Esophagus muscularis mucosa (tissue), 4 donors: ENCODE data around the gene CPT1A. TPM values are rescaled to one million over a fixed set of nuclear protein-coding genes. Genes with fewer than 3 reads are reported as not detected.
A peak's percentile ranks its signal among the peaks of the same experiment; 100 is the strongest.

Source experiments
- DNase-seq: peaks from one replicate; pipeline ENCODE4 v3.0.0-alpha.2; 2017; ENCODE audit errors: extremely low spot score
- H3K27ac ChIP-seq, 4 donors: fragments of 200-600 bp; sonication (generic); replicated peaks in 1 of 4; 1 replicate in 3 of 4; 2 replicates in 1 of 4; pipeline ENCODE4 v1.5.1; 2016 to 2019; ENCODE audit warnings: mild to moderate bottlenecking in 1 of 4
- H3K27me3 ChIP-seq, 4 donors: fragments of 200-600 bp; sonication (generic); one replicate each; pipeline versions ENCODE4 v1.5.1 to v1.6.0; 2016 to 2019
- H3K36me3 ChIP-seq, 4 donors: fragments of 200-600 bp; sonication (generic); one replicate each; pipeline ENCODE4 v1.5.1; 2016 to 2019
- H3K4me1 ChIP-seq, 4 donors: fragments of 200-600 bp; sonication (generic); one replicate each; pipeline ENCODE4 v1.5.1; 2016 to 2019
- H3K4me3 ChIP-seq, 4 donors: fragments of 200-600 bp; sonication (generic); 1 replicate in 2 of 4; 2 replicates in 2 of 4; pipeline ENCODE4 v1.5.1; 2016 to 2019; ENCODE audit warnings: mild to moderate bottlenecking in 4 of 4, moderate library complexity in 1 of 4
- H3K9me3 ChIP-seq, 4 donors: fragments of 200-600 bp; sonication (generic); 1 replicate in 3 of 4; 2 replicates in 1 of 4; pipeline ENCODE4 v1.5.1; 2016 to 2019
- EP300 ChIP-seq: sonication (generic); formaldehyde crosslinking; IDR thresholded peaks from one replicate; pipeline ENCODE4 v1.6.1; 2017; ENCODE audit warnings: antibody characterized with exemption
- POLR2A ChIP-seq: fragments of 450-650 bp; IDR thresholded peaks from one replicate; pipeline ENCODE4 v1.6.1; 2017; ENCODE audit warnings: antibody characterized with exemption, moderate library complexity, mild to moderate bottlenecking, low read depth
- POLR2AphosphoS5 ChIP-seq, 2 donors: sonication (generic); formaldehyde crosslinking; IDR thresholded peaks; one replicate each; pipeline ENCODE4 v1.6.1; 2017; ENCODE audit warnings: antibody characterized with exemption in 2 of 2
- WGBS: methylation state at CpG from one replicate; pipeline ENCODE4 v1.1.5; 2018; 5-methylcytosine and 5-hydroxymethylcytosine counted together
- intact Hi-C: fragments of 100-400 bp; cut with DNase I; formaldehyde crosslinking; loops from one replicate; pipeline ENCODE4 v1.15.1; 2023
- total RNA-seq, 4 donors: library from RNA; depleted of rRNA; stranded (reverse); fragments of >200 nt; gene quantifications; one replicate each; pipeline versions ENCODE4 v1.1.0 to v1.2.1, GENCODE V29; 2016
- TF ChIP-seq, protein P1 (sequence below), 3 experiments: fragments of 200-600 bp in 2 of 3; fragments of 450-650 bp in 1 of 3; sonication (generic) in 2 of 3; IDR thresholded peaks; one replicate each; pipeline ENCODE4 v1.5.1; 2017 to 2019; ENCODE audit warnings: antibody characterized with exemption in 3 of 3, mild to moderate bottlenecking in 2 of 3, moderate library complexity in 1 of 3

CPT1A gene
- total RNA-seq, 4 donors from 2014 or later: 36.1 to 122 (median 77.5) TPM

DNA sequence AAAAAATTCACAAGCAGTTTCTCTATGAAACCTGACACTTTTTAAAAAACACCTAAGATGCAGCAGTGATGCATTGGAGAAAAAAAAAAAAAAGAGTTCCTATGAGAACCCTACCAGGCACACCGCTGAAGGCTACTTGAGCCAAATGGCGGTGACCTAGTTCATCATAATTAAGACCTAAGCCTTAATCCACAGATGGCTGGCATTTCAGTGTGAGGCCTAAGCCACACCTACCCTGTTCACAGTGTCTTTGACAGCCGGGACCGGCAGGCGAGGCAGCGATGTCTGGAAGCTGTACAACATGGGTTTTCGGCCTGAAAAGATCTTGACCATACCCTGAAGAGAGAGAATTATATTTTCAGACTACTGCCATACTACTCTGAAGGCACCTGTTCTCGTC is 38.0 kb downstream of the CPT1A start:
- H3K36me3 ChIP-seq: peaks cover 69 to 95% (median 87%) of the 10 kb centered on the region in 4 donors
- intact Hi-C loops: no loop called here
- no peak overlapping the region for H3K27ac ChIP-seq
- no peaks in the 10 kb centered on the region for H3K27me3 ChIP-seq
- no peak overlapping the region for H3K4me3 ChIP-seq
- no peak for DNase-seq
- 87% methylated on average over 8 of the region's 8 CpGs for WGBS
- peaks cover 9 to 13% (median 12%) of the 10 kb centered on the region in 4 donors for H3K4me1 ChIP-seq
- TF ChIP-seq EP300 (no peak), POLR2A (no peak), POLR2AphosphoS5 (IDR thresholded peaks at IDR 0.05) (no peak)
- TF ChIP-seq, protein P1, sequence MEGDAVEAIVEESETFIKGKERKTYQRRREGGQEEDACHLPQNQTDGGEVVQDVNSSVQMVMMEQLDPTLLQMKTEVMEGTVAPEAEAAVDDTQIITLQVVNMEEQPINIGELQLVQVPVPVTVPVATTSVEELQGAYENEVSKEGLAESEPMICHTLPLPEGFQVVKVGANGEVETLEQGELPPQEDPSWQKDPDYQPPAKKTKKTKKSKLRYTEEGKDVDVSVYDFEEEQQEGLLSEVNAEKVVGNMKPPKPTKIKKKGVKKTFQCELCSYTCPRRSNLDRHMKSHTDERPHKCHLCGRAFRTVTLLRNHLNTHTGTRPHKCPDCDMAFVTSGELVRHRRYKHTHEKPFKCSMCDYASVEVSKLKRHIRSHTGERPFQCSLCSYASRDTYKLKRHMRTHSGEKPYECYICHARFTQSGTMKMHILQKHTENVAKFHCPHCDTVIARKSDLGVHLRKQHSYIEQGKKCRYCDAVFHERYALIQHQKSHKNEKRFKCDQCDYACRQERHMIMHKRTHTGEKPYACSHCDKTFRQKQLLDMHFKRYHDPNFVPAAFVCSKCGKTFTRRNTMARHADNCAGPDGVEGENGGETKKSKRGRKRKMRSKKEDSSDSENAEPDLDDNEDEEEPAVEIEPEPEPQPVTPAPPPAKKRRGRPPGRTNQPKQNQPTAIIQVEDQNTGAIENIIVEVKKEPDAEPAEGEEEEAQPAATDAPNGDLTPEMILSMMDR (IDR thresholded peaks at IDR 0.05): no peak
- no peaks in the 10 kb centered on the region for H3K9me3 ChIP-seq

DNA sequence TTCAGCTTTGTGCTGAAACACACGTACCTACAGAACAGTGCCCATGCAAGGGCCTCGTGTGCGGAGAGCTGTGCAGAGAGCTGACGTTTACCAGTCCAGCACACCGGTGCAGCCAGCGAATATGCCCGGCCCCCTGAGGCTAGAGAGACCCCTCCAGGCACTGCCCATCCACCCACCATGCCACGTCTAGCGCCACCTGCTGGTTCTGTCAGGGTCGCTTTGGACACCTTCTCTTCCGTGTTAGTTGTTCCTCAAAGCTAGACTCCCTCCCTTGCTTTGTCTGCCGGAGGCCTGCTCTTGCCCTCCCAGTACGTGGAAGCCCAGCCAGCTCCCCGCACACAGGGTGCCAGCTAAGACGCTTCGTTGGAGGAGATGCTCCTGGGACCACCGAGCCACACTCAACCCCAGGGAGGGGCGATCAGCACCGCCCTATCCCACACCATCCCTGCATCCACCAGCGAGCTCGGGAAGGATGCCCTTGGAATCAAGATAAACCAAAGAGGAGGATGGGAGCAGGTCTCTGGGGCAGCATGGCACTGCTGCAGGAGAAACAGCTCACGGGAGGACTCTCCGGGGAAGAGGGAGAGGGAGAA is 43.4 kb downstream of the CPT1A start:
- 67% methylated on average over 23 of the region's 23 CpGs for WGBS
- H3K4me1 ChIP-seq: peaks cover 0 to 7% (median 2%) of the 10 kb centered on the region in 4 donors
- TF ChIP-seq EP300 (no peak), POLR2AphosphoS5 (IDR thresholded peaks at IDR 0.05) (no peak)
- TF ChIP-seq, protein P1 (IDR thresholded peaks at IDR 0.05): peak in 2 of 3 experiments; percentile 41 to 62
- intact Hi-C loops: no loop called here
- H3K4me3 ChIP-seq: no peak overlapping the region
- H3K27ac ChIP-seq: no peak overlapping the region
- peaks cover 91 to 100% (median 99%) of the 10 kb centered on the region in 4 donors for H3K36me3 ChIP-seq
- no peaks in the 10 kb centered on the region for H3K27me3 ChIP-seq
- no peak for DNase-seq
- H3K9me3 ChIP-seq: no peaks in the 10 kb centered on the region

DNA sequence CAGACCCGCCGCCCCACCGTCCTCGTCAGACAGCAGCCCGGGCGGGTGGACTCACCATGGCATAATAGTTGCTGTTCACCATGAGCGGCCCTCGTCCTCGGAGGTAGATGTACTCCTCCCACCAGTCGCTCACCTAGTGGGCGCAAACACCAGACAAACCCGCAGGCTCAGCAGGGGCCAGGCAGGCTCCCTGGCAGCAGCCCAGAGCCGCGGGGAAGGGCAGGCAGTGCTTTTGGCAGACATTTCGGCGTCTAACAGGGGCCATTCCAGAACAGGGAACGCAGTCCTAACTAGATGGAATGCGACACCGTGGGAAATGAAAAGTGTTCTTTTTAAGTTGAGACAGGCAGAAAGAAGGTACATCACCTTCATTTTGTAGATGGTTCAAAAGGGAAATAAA is 44.9 kb downstream of the CPT1A start:
- intact Hi-C loops: no loop called here
- H3K4me1 ChIP-seq: peaks cover 0 to 7% (median 2%) of the 10 kb centered on the region in 4 donors
- no peak for DNase-seq
- 57% methylated on average over 5 of the region's 19 CpGs for WGBS
- TF ChIP-seq POLR2AphosphoS5 (IDR thresholded peaks at IDR 0.05): peak in 1 of 2 donors; percentile 5
- TF ChIP-seq EP300: no peak
- H3K36me3 ChIP-seq: peaks cover 92 to 100% (median 99%) of the 10 kb centered on the region in 4 donors
- H3K27me3 ChIP-seq: no peaks in the 10 kb centered on the region
- peak overlapping the region in 1 of 4 donors; percentile 18 for H3K27ac ChIP-seq
- no peaks in the 10 kb centered on the region for H3K9me3 ChIP-seq
- no peak overlapping the region for H3K4me3 ChIP-seq

DNA sequence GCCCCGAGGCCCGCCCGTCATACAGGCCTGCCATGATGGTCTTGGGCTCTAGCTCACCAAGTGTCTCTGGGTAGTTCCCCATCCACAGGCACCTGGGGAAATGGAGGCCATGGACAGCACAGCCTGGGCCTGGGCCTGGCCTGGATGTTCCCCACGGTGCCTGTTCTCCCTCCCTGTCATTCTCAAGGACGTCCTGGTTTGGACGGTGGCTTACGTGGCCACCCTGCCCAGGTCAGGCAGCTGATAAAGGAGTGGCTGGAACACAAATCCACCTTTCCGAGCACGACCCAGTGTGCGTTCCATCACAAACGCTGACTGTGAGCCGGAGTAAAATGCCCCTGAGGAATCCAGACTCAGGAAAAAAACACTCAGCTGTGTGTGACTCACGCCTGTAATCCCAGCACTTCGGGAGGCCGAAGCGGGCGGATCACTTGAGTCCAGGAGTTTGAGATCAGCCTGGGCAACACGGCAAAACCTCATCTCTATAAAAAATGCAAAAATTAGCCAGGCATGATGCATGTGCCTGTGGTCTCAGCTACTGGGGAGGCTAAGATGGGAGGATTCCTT is 49.2 kb downstream of the CPT1A start:
- Histone ChIP-seq H3K27ac (no peak overlapping the region), H3K9me3 (no peaks in the 10 kb centered on the region), H3K36me3 (peaks cover 67 to 97% (median 95%) of the 10 kb centered on the region in 4 donors), H3K4me1 (peaks cover 0 to 7% (median 2%) of the 10 kb centered on the region in 4 donors), H3K27me3 (no peaks in the 10 kb centered on the region), H3K4me3 (no peak overlapping the region)
- intact Hi-C loops: no loop called here
- DNase-seq: no peak
- WGBS: 90% methylated on average over 8 of the region's 18 CpGs
- TF ChIP-seq POLR2AphosphoS5 (IDR thresholded peaks at IDR 0.05): no peak
- TF ChIP-seq, protein P1 (IDR thresholded peaks at IDR 0.05): no peak
- no peak for TF ChIP-seq POLR2A
- TF ChIP-seq EP300: no peak

DNA sequence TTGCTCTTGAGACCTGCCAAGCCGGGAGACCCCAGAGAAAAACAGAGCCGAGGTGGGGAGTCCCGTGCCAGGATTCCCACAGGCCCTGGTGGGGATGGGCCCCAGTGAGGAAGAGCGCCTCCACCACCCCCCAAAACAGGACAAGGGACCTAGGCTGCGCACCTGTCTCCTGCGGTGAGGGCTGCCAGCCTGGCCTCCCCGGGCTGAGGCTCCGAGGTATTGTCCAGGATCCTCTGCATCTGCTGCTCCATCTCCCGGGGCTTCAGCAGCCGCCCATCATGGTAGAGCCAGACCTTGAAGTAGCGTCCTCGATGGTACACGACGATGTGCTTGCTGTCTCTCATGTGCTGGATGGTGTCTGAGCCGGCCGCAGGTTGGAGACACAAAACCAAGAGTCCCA is 57.1 kb downstream of the CPT1A start:
- Histone ChIP-seq H3K4me3 (no peak overlapping the region), H3K36me3 (peaks cover 58 to 98% (median 96%) of the 10 kb centered on the region in 4 donors), H3K27me3 (no peaks in the 10 kb centered on the region), H3K27ac (no peak overlapping the region), H3K9me3 (no peaks in the 10 kb centered on the region), H3K4me1 (peaks cover 0 to 5% (median 0%) of the 10 kb centered on the region in 4 donors)
- 97% methylated on average over 3 of the region's 16 CpGs for WGBS
- DNase-seq: no peak
- TF ChIP-seq POLR2AphosphoS5 (IDR thresholded peaks at IDR 0.05) (no peak), POLR2A (no peak), EP300 (no peak)
- TF ChIP-seq, protein P1 (IDR thresholded peaks at IDR 0.05): no peak
- intact Hi-C loops: no loop called here
